Middle frontal gyrus (tissue), 1 donor: ENCODE measurements around the gene PAPOLB.

Experiments
- DNase-seq: peaks from one replicate; pipeline ENCODE4 v3.0.0-alpha.2; 2015; ENCODE audit warnings: low spot score; ENCODE audit errors: extremely low spot score

PAPOLB gene

DNA sequence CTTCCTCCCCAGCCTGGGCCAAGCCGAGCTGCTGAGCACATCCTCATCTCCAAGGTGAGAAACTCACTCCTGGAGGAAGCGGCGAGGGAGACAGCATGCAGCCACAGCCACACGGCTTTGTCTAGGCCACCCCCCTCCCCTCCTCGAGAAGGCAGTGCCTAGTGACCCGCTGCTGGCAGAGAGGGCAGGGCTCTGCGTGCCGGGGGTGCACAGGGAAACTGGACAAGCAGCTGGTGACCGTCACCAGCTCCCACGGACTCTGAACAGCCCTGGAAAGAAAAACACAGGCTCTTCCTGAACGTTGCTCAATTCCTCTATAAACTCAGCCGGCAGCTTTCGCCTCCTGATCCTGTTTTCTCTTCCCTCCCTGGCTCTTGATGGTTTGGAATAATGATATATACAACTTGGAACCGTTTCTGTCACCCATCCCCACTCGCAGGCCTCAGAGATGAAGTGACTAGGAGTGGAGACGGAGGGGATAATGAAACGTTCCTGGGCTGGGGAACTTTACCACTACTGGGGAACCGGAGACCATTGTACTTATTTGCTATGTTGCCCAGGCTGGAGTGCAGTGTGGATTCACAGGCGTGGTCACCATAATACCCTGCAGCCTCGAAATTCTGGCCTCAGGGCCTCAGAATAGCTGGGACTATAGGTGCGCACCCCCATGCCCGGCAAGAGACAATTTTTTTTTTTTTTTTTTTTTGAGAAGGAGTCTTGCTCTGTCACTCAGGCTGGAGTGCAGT, 19.3 kb downstream of the PAPOLB start:
- DNase-seq, result no peak

DNA sequence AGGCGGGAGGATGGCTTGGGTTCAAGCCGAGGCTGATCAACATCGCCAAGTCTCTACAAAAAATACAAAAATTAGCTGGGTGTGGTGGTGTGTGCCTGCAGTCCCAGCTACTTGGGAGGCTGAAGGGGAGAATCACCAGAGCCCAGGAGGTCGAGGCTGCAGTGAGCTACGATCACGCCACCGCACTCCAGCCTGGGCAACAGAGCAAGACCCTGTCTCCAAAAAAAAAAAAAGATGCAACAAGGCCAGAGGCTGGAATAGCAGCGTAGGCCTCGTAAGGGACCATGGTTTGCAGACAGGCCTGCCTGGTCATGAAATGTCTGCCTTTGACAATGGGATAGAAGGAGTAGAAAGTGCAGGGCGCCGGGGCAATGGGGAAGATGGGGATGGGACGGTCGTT, 20.0 kb downstream of the PAPOLB start:
- no peak for DNase-seq

DNA sequence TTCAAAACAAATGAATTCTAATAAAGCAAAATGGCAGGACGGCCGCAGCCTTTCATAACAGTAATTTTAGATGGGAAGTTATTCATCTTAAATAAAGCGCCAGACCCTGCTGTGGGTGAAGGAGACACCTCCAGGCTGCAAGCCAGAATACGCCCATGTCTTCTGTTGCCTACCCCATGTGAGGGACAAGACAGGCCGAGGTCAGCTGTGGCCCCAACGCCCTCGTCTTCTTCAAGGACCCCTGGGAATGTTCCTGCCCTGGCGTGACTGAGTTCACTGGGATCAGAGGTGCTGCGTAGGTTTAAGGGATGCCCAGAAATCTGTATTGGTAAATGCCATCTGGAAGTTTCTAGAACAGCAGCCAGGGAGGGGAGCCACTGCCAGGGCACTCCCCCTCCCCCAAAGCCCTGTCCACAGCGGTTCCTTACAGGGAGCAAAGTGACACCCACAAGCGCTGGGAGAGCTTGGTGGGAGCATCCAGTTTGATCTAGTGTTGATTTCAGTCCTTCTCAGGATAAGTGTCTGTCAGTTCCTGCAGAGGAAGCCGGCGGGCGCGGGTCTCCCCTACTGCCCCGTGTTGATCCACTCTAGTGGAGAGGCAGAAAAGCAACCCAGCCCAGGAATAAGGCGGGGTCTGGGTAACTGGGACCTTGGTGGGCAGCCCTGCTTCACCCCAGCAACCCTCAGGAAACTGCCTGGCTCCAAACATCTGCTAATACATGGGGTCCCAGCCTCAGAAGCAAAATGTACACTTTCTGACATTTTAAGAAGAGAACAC, 20.6 kb downstream of the PAPOLB start:
- DNase-seq, result no peak

DNA sequence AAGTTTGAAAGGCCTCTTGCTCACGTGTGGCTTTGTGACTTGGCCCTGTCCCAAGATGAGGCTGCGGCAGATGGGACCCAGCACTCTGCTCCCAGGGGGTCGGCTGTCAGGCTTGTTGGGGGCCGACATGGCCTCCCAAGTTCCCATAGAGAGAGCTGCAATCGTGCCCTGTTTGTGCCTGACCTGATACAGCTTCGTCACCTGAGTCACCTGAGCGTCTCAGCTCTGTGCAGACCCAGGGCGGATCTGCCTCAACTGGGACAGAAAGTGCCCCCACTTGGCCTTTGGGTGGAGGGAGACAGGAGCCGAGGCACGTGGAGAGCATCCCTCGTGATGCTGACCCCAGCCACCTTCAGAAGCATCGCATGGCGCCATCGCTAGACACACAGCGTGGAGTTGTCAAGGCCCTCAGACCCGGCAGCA, 21.7 kb downstream of the PAPOLB start:
- DNase-seq, result no peak

DNA sequence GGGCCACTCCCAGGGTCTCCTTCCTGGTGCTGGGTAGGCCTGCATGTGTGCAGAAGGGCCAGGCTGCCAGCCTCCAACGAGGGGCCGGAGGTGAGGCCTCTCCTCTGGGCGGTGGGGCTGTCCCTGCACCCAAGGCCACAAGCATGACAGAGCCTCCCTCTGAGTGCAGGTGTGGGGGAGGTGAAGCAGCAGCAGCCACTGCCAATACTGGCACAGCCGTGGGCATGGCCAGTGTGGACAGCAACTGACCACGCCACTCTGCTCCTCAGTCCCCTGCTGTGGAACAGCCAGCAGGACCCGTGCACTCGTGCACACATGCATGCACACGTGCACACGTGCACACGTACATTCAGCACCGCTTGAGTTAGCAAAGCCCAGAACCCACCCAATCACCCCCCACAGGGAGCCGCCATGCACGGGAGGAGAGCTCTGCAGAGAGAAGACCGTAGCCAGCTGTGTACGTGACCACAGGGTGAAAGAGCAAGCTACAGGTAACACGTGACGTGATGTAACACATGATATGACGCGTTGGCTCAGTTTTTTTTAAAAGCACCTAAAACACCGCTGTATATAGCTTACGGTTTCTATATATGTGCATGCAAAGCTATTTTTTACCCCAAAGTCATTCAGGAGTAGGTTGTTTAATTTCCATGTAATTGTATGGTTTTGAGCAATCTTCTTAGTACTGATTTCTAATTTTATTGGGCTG, 23.1 kb downstream of the PAPOLB start:
- DNase-seq, result no peak

DNA sequence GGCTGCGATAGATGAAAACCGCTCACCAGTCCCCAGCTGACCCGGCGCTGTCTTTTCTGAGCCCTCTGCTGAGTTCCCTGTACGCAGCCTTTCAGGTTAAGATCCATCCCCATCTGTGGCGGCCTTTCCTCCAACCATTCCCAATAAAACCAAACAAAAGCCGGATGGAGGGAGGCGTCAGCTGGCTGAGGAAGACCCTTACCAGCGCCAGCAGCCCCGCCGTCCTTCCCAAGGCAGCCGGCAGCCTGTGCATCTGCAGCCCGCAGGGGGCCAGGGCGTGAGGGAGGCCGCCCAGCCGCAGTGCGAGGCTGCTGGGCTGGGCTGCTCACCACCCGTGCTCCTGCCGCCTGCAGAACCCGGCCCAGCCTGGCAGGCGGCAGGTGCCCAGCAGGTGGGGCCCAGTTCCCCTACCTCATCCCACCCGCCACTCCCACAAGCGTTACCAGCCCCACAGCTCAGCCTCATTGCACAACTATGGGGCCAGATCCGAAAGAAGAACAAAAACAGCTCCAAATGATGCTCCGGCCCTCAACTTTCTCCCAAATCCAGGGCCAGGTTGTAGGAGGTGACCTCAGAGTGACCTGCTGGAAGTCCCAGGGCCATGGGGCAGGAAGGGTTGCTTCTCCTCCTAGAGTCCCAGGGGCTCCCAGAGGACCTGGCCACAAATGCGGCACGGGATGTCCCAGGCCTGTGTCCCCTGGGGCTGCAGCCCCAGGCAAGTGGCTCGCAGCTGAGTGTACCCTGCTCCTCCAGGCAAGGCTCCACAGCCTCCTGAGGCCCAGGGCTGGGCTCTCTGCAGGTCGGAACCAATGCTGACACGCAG, 23.8 kb downstream of the PAPOLB start:
- no peak for DNase-seq

DNA sequence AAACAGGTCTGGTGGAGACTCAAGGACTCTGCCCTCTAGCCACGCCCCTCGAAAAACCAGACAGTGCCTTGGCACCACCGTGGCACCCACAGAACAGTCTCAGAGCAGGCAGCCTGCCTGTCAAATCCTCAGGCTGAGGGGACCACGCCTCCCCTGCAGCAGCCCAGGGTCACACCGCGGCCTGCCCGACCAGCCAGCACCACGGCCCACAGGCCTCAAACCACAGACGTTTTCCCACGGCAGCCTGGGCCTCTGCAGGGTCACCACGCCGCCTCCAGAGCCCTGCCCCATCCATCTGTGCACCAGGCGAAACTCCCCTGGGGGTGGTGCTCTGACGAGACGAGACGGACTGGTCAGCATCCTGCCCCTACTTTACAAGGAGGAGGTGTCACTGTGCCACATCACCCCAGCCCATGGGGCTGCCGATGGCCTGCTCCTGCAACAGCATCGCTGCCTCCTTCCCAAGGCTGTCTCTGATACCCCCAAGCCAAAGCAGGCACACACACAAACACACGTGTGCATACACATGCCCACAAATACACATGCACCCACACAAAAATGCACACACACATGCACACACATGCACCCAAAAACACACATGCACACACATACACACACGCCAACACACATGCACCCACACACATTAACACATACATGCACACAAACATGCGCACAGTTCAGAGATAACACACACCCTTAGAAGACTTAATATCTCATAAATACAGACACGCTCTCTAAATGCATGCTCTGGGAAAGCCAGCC, 24.6 kb downstream of the PAPOLB start:
- DNase-seq, result no peak

DNA sequence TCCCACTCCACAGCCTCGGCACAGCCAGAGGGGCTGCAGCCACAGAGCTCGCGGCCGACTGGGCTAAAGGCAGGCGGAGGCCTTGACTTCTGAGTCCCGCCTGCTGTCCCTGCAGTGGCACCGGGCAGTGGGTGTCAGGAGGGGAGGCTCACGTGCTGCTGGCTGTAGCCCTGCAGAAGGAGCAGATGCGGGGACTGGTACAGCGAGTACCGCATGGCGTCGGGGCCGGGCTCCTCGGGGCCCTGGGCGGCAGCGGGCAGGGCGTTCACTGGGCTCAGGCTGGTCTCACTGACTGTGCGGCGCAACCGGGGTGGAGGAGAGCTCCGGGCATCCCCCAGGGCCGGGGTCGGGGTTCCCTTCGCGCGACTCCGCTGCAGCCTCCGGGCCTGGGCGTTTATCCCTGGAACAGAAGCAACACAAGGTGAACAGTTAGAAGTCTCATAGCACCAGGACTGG, 25.6 kb downstream of the PAPOLB start:
- DNase-seq, result no peak

DNA sequence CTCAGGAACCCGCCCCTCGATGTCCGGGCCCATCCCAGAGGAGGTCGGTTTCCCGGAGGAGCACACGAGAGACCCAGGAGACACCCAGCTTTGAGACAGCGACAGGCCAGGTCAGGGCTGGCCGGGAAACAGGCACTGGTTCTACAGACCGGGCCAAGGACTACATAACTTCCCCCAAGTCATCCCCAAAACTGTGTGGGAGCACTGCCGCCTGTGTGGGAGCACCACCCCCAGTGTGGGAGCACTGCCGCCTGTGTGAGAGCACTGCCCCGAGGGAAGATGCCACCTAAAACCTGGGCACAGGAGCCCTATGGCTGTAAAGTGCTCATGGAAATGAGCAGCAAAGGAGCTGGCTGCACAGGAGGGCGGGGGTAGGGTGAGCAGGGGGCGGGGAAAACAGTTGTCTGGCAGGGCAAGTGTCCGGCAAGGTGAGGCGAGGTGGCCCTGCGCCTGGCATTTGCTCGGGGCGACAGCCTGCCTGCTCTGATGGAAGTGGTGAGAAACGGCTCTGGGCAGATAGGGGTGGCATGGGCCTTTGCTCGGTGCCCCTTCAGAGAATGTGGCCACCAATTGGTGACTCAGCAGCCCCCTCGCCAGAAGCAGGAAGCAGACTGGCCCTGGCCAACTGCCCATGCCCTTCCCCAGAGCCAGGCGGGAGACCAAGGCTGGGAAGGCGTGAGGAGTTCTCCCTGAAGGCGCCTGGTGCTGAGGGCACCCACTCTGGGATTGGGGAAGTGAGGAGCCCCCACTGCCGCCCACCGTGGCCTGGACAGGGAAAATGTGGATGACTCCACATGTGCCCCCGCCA, 26.2 kb downstream of the PAPOLB start:
- DNase-seq, result no peak

DNA sequence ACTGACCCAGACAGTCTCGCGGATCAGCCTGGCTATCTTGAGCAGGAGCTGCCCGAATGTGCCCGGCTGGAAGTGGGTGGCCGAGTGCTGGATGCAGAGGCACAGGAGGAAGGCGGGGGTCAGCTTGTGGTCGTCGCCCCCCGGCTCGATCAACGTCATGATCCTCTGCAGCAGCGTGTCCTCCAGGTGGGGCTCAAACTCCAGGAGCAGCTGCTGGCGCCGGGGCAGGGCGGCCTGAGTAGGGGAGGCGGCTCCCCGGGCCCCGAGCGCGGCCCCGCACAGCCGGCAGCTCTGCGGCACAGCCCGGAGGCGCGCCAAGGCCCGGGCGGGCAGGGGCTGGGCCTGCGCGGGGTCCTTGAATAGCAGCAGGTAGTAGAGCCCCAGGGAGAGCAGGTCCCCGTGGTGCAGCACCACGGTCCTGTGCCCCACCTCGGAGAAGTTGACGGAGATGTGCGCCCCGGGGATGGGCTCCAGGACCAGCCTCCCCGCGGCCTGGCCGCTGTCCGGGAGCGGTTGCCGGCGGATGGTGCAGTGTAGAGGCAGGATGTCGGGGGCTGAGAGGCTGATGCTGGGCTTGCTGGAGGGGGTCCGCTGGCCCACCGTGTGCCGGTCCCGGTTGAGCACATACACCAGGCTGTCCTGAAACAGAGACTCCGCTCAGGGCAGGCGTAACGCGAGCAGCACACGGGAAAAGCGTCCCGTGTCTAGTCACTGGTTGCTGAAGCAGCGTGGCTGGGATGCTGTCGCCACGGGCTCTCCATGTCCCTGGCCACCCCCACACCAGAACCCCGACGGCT, 27.0 kb downstream of the PAPOLB start:
- no peak for DNase-seq

DNA sequence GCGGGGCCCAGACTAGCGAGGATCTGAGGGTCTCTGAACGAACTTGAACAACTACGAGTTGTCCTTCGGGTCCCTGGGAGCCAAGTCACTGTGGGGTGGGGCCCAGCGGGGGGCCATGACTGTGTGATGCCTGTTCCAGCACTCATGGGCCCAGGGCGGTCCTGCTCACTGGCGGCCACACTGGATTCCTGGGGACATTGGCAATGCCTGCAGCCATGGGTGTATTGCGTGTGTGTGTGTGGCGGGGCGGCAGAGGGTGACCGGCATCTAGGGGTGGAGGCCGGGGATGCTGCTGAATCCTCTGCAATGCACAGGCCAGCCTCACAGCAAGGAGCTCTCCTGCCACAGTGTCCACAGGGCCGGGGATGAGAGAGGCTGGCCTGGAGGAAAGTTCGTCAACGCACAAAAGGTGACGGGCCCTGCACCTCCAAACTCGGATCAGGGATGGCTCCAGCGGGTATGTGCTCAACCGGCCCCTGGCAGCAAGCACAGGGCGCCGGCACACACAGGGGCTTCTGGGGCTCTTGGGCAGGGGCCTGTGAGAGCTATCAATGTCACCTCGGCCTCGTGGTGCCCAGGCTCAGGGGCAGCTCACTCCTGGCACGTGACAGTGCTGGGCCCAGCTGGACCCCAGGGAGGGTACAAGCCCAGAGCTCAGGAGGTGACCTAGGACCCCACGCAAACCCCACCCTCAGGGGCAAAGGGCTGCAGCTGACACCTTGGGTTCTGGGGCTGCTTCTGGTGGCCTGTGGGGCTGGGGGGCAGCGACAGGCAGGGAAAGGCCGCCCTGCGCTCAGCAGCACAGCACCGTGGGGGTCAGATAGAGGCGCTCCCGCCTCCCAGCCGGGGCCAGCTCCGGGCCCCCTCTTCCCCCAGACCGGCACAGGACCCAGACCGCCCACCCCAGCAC, 27.9 kb downstream of the PAPOLB start:
- DNase-seq, result no peak

DNA sequence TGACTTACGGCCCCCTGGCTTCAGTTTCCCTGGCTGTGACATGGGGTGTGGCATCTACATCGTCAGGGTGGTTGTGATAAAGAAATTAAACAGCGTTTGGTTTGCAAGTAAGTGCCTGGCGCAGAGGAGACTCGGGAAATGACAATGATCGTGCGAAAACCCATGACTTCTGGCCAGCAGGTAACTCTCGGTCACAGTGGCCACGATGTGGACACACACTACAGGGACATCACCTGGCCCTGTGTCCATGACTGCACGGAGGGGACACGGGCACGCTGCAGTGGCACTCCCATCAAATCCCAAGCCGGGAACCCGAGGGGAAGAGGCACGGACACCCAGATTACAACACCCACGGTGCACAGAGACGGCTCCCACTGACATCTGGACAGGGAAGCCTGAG, 28.7 kb downstream of the PAPOLB start:
- no peak for DNase-seq

DNA sequence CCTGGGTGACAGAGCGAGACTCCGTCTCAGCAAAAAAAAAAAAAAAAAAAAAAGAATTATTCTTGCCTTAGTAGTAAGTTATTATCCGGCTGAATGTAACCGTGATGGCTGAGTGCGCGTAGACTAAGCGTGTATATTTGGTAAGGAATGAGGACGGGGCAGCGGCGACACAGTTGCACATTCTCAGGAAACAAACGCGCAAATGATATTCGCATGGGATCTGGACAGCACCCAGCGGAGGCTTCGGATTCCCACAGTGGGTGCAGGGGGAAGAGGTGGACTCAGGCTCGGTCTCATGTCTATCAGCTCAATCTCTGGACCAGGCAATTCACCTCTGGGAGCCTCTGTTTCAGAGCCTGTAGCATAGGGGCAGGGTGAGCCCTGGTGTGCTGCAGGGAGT, 29.1 kb downstream of the PAPOLB start:
- DNase-seq, result no peak

DNA sequence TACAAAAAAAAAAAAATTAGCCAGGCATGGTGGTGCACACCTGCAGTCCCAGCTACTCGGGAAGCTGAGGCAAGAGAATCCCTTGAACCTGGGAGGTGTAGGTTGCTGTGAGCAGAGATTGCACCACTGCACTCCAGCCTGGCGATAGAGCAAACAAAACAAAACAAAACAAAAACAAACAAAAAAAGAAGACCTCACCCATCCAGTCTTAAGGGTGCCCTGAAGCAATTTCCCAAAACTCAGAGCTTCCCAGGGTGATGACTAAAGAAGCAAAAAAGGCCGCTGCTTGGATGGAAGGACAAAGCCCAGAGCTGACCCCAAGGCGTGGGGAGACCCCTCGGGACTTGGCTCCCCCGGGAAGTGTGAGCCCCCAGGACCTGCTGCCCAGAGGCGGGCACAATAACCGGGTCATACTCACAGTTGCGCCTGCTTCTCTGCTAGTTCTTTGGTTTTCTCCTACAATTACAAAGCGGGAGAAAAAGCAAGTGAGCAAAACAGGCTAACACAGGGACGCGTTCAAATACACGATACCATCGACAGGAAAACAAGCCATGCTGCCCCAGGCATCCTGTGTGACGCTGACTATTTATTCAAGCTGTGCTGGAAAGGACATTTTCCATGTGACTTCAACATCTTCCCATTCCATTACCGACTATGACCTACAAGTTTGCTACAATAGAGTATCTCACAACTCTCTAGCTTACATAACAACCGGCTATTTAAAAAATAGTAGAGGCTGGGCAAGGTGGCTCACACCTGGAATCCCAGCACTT, 29.9 kb downstream of the PAPOLB start:
- DNase-seq, result no peak

DNA sequence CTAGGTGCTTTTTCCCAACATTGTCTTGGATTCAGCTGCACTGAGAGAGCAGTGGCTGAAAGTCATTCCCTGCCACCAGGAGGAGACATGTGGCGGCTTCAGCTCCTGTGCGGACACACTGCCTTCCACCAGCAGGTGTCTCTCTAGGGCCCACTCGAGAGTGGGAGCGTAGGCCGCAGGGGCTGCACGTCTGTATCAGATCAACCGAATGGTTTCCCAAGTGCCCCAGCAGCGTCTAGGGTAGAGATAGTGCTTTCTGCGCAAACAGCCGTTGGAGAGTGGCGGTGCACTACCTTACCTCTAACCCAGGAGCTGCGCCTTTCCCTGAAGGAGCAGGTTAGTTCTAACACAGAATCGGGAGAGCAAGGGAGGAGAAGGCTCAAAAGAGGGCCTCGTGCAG, 31.7 kb downstream of the PAPOLB start:
- DNase-seq, result no peak

DNA sequence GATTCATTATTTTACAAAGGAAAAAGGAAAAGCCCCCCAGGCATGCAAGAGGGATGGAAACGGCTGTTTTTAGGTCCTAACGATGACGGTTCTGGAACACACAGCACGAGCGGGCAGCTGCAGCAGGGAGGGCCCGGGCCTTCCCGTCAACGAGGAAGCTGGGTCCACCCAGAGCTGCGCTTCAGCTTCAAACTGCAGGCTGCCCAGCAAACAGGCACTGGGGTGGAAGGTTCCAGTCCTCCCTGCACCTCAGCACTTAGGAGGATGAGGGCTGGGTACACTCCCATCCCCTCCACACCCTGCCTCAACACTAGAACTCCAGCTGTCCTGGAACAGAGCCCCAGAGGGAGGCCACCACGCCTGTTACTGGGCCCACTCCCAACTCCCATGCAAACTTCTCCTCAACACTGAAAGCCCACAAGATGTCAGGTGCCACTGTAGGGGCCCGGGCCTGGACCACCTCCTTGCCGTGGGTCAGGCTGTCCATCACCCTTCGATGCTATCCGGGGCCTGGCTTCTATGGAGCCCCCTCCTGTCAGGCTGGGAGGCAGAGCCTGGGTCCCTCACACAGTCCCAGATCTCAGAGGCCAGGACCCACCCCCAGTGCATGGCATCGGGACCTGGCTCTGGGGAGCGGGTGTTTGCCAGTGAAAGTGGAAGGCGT, 33.0 kb downstream of the PAPOLB start:
- no peak for DNase-seq

DNA sequence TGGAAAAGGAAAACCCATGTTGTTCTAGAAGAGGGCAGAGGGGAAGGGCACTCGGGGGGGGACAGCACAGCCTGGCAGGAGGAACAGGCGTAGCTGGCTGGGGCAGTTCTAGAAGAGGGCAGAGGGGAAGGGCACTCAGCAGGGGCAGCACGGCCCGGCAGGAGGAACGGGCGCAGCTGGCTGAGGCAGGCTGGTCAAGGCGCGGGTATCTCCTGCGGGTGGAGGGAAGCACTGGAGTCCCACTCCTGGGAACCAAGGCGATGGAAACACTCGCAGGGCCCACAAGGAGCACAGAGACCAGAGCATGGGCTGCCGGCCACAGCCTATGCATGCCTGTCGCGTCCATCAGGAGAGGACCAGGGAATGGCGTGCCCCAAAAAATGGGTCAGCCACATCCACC, 36.7 kb downstream of the PAPOLB start:
- DNase-seq, result no peak
